GM10266 (cell line): ENCODE measurements around the gene PRKAG2.
A peak's percentile ranks its signal among the peaks of the same experiment; 100 is the strongest.

Source experiments
- DNase-seq: peaks from one replicate; pipeline ENCODE4 v3.0.0; 2012; ENCODE audit errors: extremely low spot score
- CTCF ChIP-seq: IDR thresholded peaks from 2 replicates; pipeline ENCODE4 v1.5.1; 2012; ENCODE audit warnings: mild to moderate bottlenecking, low read depth; ENCODE audit not compliant: control insufficient read depth, insufficient read depth; ENCODE audit errors: missing control alignments

The PRKAG2 gene

GRCh38 chr7:151520419-151521261 is 356.3 kb downstream of the PRKAG2 start:
- no peak for TF ChIP-seq CTCF
- DNase-seq: no peak

- peak; percentile 97 for DNase-seq
These were observed 357.0 kb downstream of the PRKAG2 start, which contains the start of gene RHEB for GRCh38 chr7:151519765-151520418. Gene RHEB, minus strand, starts transcription at chr7:151519895. Its CDS starts 384 bp downstream, at chr7:151519511.

GRCh38 chr7:151518947-151519764 is 357.8 kb downstream of the PRKAG2 start:
- peak; percentile 68 for DNase-seq

More at GRCh38 chr7:151519765-151520418, 357.0 kb downstream of the PRKAG2 start, which contains the start of gene RHEB:
- no peak for TF ChIP-seq CTCF

GRCh38 chr7:151518105-151518946 is 358.6 kb downstream of the PRKAG2 start:
- DNase-seq: peak; percentile 32
- TF ChIP-seq CTCF: no peak

More at GRCh38 chr7:151518947-151519764, 357.8 kb downstream of the PRKAG2 start:
- TF ChIP-seq CTCF: peak; percentile 39

GRCh38 chr7:151517601-151518104 is 359.3 kb downstream of the PRKAG2 start:
- TF ChIP-seq CTCF: no peak
- no peak for DNase-seq

GRCh38 chr7:151515276-151515565 is 361.7 kb downstream of the PRKAG2 start:
- DNase-seq: no peak
- no peak for TF ChIP-seq CTCF
